Heart left ventricle (tissue), 13 donors: ENCODE measurements around the gene OSTF1.

Source experiments
- POLR2A ChIP-seq, 2 donors: fragments of 450-650 bp; IDR thresholded peaks; one replicate each; pipeline ENCODE4 v1.6.1; 2017; ENCODE audit warnings: antibody characterized with exemption in 2 of 2, mild to moderate bottlenecking in 2 of 2, moderate library complexity in 2 of 2
- TF ChIP-seq, protein P1 (sequence below), 12 donors: fragments of 200-600 bp; sonication (generic) in 4 of 12; IDR thresholded peaks; one replicate each; pipeline versions ENCODE4 v1.5.0 to v1.8.0; 2018 to 2022; ENCODE audit warnings: antibody characterized with exemption in 12 of 12, mild to moderate bottlenecking in 5 of 12
- donor health status: ischemic (EF 13 %, LVEDD 7.1; RV severe dilation, severe dysfunction).
- donor health status: DM: no; HTN: yes; CAD: no.
- donor health status: DM: no; HTN: no; CAD: no.
- donor health status: ischemic (EF 25% LVEDD 6.9; RV normal size, moderate dysfunction).
- donor health status: ischemic (EF 25% LVEDD 5.7; RV mildly dilated, moderate dysfunction).
- donor health status: ischemic (EF 35%, LVEDD 5.7; RV mildly dilated, moderate dysfunction).
- donor health status: nonischemic (EF 11% LVEDD 7.7; RV severe dilation, severe dysfunction).
- donor health status: DM: yes; HTN: yes; CAD: no.
- donor health status: PGD.
- donor health status: ischemic (EF 29% LVEDD 5.4; RV normal size, mild dysfunction).
- donor health status: nonischemic (EF 23%, LVEDD 6.1; RV moderate dilation, normal function).

DNA sequence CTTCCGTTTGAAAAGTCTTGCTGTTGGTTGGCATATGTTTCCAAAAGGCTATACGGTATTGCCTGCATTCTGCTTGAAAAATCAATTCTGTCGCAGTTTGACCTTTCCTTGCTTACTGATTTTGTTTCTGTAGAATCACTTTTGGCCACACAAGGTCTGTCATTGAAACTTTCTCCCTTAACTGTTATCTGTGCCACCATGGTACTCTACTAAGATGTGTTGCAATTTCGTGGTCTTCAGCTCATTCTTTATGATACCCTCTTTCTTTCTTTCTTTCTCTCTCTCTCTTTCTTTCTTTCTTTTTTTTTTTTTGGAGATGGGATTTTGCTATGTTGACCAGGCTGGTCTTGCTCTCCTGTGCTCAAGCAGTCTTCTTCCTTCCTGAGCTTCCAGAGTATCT lies 4.5 kb downstream of the OSTF1 start:
- no peak for TF ChIP-seq POLR2A (IDR thresholded peaks at IDR 0.05)
- TF ChIP-seq, protein P1, sequence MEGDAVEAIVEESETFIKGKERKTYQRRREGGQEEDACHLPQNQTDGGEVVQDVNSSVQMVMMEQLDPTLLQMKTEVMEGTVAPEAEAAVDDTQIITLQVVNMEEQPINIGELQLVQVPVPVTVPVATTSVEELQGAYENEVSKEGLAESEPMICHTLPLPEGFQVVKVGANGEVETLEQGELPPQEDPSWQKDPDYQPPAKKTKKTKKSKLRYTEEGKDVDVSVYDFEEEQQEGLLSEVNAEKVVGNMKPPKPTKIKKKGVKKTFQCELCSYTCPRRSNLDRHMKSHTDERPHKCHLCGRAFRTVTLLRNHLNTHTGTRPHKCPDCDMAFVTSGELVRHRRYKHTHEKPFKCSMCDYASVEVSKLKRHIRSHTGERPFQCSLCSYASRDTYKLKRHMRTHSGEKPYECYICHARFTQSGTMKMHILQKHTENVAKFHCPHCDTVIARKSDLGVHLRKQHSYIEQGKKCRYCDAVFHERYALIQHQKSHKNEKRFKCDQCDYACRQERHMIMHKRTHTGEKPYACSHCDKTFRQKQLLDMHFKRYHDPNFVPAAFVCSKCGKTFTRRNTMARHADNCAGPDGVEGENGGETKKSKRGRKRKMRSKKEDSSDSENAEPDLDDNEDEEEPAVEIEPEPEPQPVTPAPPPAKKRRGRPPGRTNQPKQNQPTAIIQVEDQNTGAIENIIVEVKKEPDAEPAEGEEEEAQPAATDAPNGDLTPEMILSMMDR (IDR thresholded peaks at IDR 0.05): no peak
